Activated naive CD4-positive, alpha-beta T cell treated with anti-CD3 and anti-CD28 coated beads, Interleukin-2, amount 50 U/mL, for 16 hours (primary cell): ENCODE data around the gene TENT5C.
A peak's percentile ranks its signal among the peaks of the same experiment; 100 is the strongest.

Experiments
- DNase-seq: peaks from one replicate; pipeline ENCODE4 v3.0.0-alpha.2; 2020

The TENT5C gene

GRCh38 chr1:117594261-117594990 lies 11.4 kb upstream of the TENT5C start:
- no peak for DNase-seq

- no peak for DNase-seq
These were observed 9.7 kb upstream of the TENT5C start for GRCh38 chr1:117596023-117596720.

GRCh38 chr1:117598489-117598888 lies 7.4 kb upstream of the TENT5C start:
- DNase-seq: no peak

- DNase-seq: no peak
These were observed 6.3 kb upstream of the TENT5C start for GRCh38 chr1:117599286-117600221.

- DNase-seq: no peak
These were observed 5.4 kb upstream of the TENT5C start for GRCh38 chr1:117600325-117600943.

- no peak for DNase-seq
These were observed 4.9 kb upstream of the TENT5C start for GRCh38 chr1:117600966-117601365.

GRCh38 chr1:117602862-117603261 lies 3.0 kb upstream of the TENT5C start:
- no peak for DNase-seq

- DNase-seq: no peak
These were observed 579 bp upstream of the TENT5C start for GRCh38 chr1:117605164-117605773.

- peak; percentile 46 for DNase-seq
These were observed 992 bp downstream of the TENT5C start for GRCh38 chr1:117606649-117607430.

- no peak for DNase-seq
These were observed 1.6 kb downstream of the TENT5C start for GRCh38 chr1:117607471-117607870.

GRCh38 chr1:117608115-117608615 lies 2.3 kb downstream of the TENT5C start:
- DNase-seq: no peak

- no peak for DNase-seq
These were observed 2.9 kb downstream of the TENT5C start for GRCh38 chr1:117608758-117609157.

GRCh38 chr1:117609471-117609911 lies 3.6 kb downstream of the TENT5C start:
- no peak for DNase-seq

- DNase-seq: no peak
These were observed 4.2 kb downstream of the TENT5C start for GRCh38 chr1:117610036-117610435.

- DNase-seq: no peak
These were observed 5.3 kb downstream of the TENT5C start for GRCh38 chr1:117611121-117611601.

GRCh38 chr1:117611894-117612483 lies 6.1 kb downstream of the TENT5C start:
- no peak for DNase-seq

GRCh38 chr1:117612517-117613248 lies 6.8 kb downstream of the TENT5C start:
- no peak for DNase-seq

- no peak for DNase-seq
These were observed 7.6 kb downstream of the TENT5C start for GRCh38 chr1:117613249-117613968.
